K562 (cell line): ENCODE data around the gene MTO1.

ENCODE experiments used
- CC2D1A ChIP-seq: fragments of 450-650 bp; IDR thresholded peaks from 2 replicates; pipeline ENCODE4 v1.6.1; 2017; ENCODE audit warnings: mild to moderate bottlenecking
- CCNT2 ChIP-seq: IDR thresholded peaks from 2 replicates; pipeline ENCODE4 v1.6.1; 2011; ENCODE audit warnings: borderline replicate concordance, low read depth, mild to moderate bottlenecking, moderate library complexity, mixed read lengths, low read length; ENCODE audit not compliant: insufficient read length; ENCODE audit errors: extremely low read depth
- EZH2 ChIP-seq: IDR thresholded peaks from 2 replicates; pipeline ENCODE4 v1.6.1; 2012; ENCODE audit warnings: low read depth, mild to moderate bottlenecking, inconsistent platforms, low read length, borderline replicate concordance
- FOXK2 ChIP-seq, 2 experiments: fragments of 450-650 bp; IDR thresholded peaks in 1 of 2; conservative IDR thresholded peaks in 1 of 2; 2 replicates each; pipeline ENCODE4 v1.6.1; 2016; ENCODE audit warnings: low read depth in 2 of 2, mild to moderate bottlenecking in 1 of 2
- GABPB2 ChIP-seq: fragments of 250-450 bp; sonication (Bioruptor Pico); conservative IDR thresholded peaks from 2 replicates; pipeline ENCODE4 v1.5.1; 2021; ENCODE audit warnings: mild to moderate bottlenecking
- PCBP1 ChIP-seq: fragments of 200-400 bp; formaldehyde crosslinking; IDR thresholded peaks from 2 replicates; pipeline ENCODE4 v1.6.1; 2018; ENCODE audit warnings: mild to moderate bottlenecking, low read depth, low read length; ENCODE audit not compliant: poor library complexity, severe bottlenecking
- POLR2AphosphoS5 ChIP-seq: IDR thresholded peaks from 2 replicates; pipeline ENCODE4 v1.6.1; 2011; ENCODE audit warnings: mild to moderate bottlenecking, low read depth, low read length, moderate library complexity; ENCODE audit not compliant: control insufficient read depth, insufficient read depth
- ZNF780A ChIP-seq: fragments of 250-450 bp; sonication (Bioruptor Pico); IDR thresholded peaks from 2 replicates; pipeline ENCODE4 v1.5.0; 2021; ENCODE audit warnings: mild to moderate bottlenecking

- TF ChIP-seq CC2D1A = no peak
- no peak for TF ChIP-seq ZNF780A
- no peak for TF ChIP-seq GABPB2
- no peak for TF ChIP-seq CCNT2
- no peak for TF ChIP-seq POLR2AphosphoS5
- TF ChIP-seq FOXK2 (conservative IDR thresholded peaks at IDR 0.05 in 1 of 2, IDR thresholded peaks at IDR 0.05 in 1 of 2; ENCODE audit: low read depth in 2 of 2) = no peak
- TF ChIP-seq EZH2 = no peak
- no peak for TF ChIP-seq PCBP1
Measured at GRCh38 chr6:73532293-73532692, 70.8 kb downstream of the MTO1 start.
